H1 (cell line): ENCODE measurements around the gene PKD1L1. TPM values are rescaled to one million over a fixed set of nuclear protein-coding genes. Genes with fewer than 3 reads are reported as not detected.

Experiments
- CTCF ChIA-PET: fragments of 300-600 bp; sonication (Branson Sonifier 250); formaldehyde crosslinking; loops from one replicate; lab custom pipeline; 2021; ENCODE audit not compliant: partially characterized antibody; lab: Charles Lee
- POLR2A ChIA-PET: fragments of 300-600 bp; sonication (Branson Sonifier 250); formaldehyde crosslinking; loops from one replicate; lab custom pipeline; 2021; ENCODE audit warnings: inconsistent platforms; ENCODE audit not compliant: partially characterized antibody; lab: Charles Lee
- DNase-seq, 2 experiments: peaks; one replicate each; pipeline versions ENCODE4 v3.0.0 to v3.0.0-alpha.2; 2010 to 2022; ENCODE audit warnings: low spot score in 2 of 2, low read depth in 1 of 2, mixed read lengths in 1 of 2
- FAIRE-seq: peaks from 2 replicates; lab custom pipeline; 2011; peaks lifted over from hg19 to GRCh38; lab: Jason Lieb, UNC
- H2AFZ ChIP-seq: 2 replicates; pipeline ENCODE4 v1.8.1; 2012; ENCODE audit warnings: low read length, inconsistent platforms
- H2AK5ac ChIP-seq: 2 replicates; pipeline ENCODE4 v1.6.1; 2013; ENCODE audit warnings: low read depth, low read length
- H2BK120ac ChIP-seq: replicated peaks from 2 replicates; pipeline ENCODE3; 2013; ENCODE audit warnings: low read depth, low read length, inconsistent platforms
- H2BK12ac ChIP-seq: 2 replicates; pipeline ENCODE4 v1.6.1; 2013; ENCODE audit warnings: low read depth, low read length
- H2BK15ac ChIP-seq: 2 replicates; pipeline ENCODE4 v1.6.1; 2013; ENCODE audit warnings: low read length
- H2BK20ac ChIP-seq: 2 replicates; pipeline ENCODE4 v1.6.1; 2013; ENCODE audit warnings: low read length
- H2BK5ac ChIP-seq: 2 replicates; pipeline ENCODE4 v1.6.1; 2013; ENCODE audit warnings: low read depth, low read length
- H3K14ac ChIP-seq: 2 replicates; pipeline ENCODE4 v1.6.1; 2013; ENCODE audit warnings: inconsistent platforms; ENCODE audit not compliant: insufficient read length
- H3K18ac ChIP-seq: 2 replicates; pipeline ENCODE4 v1.6.1; 2013; ENCODE audit warnings: low read length; ENCODE audit errors: extremely low read depth
- H3K23ac ChIP-seq: 2 replicates; pipeline ENCODE4 v1.6.1; 2013; ENCODE audit warnings: inconsistent platforms; ENCODE audit not compliant: insufficient read length
- H3K23me2 ChIP-seq: 2 replicates; pipeline ENCODE4 v1.6.1; 2013; ENCODE audit warnings: low read depth, low read length
- H3K27ac ChIP-seq: 2 replicates; pipeline ENCODE4 v1.6.1; 2011; ENCODE audit warnings: low read depth, low read length, inconsistent platforms
- H3K27me3 ChIP-seq, 4 experiments: replicated peaks in 1 of 4; 1 replicate in 1 of 4; 2 replicates in 3 of 4; pipeline versions ENCODE4 v1.6.1 to v1.8.1; 2011 to 2013; ENCODE audit warnings: low read length in 3 of 4, mild to moderate bottlenecking in 3 of 4, inconsistent platforms in 2 of 4, mixed read lengths in 2 of 4, moderate library complexity in 1 of 4; ENCODE audit not compliant: control insufficient read depth in 3 of 4, insufficient read depth in 3 of 4; ENCODE audit errors: extremely low read depth in 1 of 4
- H3K36me3 ChIP-seq, 4 experiments: 2 replicates each; pipeline versions ENCODE4 v1.6.1 to v1.8.1; 2011 to 2013; ENCODE audit warnings: mild to moderate bottlenecking in 4 of 4, low read length in 3 of 4, moderate library complexity in 2 of 4, control low read depth in 1 of 4, inconsistent platforms in 1 of 4; ENCODE audit not compliant: insufficient read depth in 4 of 4, control insufficient read depth in 2 of 4
- H3K4ac ChIP-seq: replicated peaks from 2 replicates; pipeline ENCODE3; 2013; ENCODE audit warnings: low read length, low read depth, mixed read lengths, inconsistent platforms; ENCODE audit not compliant: insufficient read length
- H3K4me1 ChIP-seq, 4 experiments: replicated peaks in 1 of 4; 1 replicate in 1 of 4; 2 replicates in 3 of 4; pipeline versions ENCODE4 v1.6.1 to v1.8.1; 2011 to 2013; ENCODE audit warnings: low read length in 3 of 4, inconsistent platforms in 2 of 4, mixed read lengths in 1 of 4; ENCODE audit not compliant: insufficient read depth in 4 of 4, control insufficient read depth in 3 of 4
- H3K4me2 ChIP-seq, 2 experiments: 2 replicates each; pipeline versions ENCODE4 v1.6.1 to v1.8.1; 2011 to 2013; ENCODE audit warnings: low read depth in 2 of 2, low read length in 2 of 2, control low read depth in 1 of 2, inconsistent platforms in 1 of 2, mild to moderate bottlenecking in 1 of 2; ENCODE audit not compliant: insufficient read depth in 1 of 2
- H3K4me3 ChIP-seq, 4 experiments: fragments of 200-600, 300-600 bp in 1 of 4; sonication (generic), shearing (Covaris generic), sonication (Bioruptor Twin) in 1 of 4; 2 replicates each; pipeline versions ENCODE4 v1.5.1 to v1.8.1; 2011 to 2016; ENCODE audit warnings: low read length in 4 of 4, low read depth in 3 of 4, control low read depth in 2 of 4, inconsistent platforms in 2 of 4, mild to moderate bottlenecking in 2 of 4, mixed read lengths in 1 of 4, moderate library complexity in 1 of 4; ENCODE audit not compliant: insufficient read depth in 2 of 4; ENCODE audit errors: extremely low read depth in 1 of 4
- H3K56ac ChIP-seq: replicated peaks from 2 replicates; pipeline ENCODE3; 2013; ENCODE audit warnings: low read depth, mild to moderate bottlenecking, mixed read lengths, low read length, inconsistent platforms; ENCODE audit not compliant: insufficient read length
- H3K79me1 ChIP-seq: 2 replicates; pipeline ENCODE4 v1.6.1; 2013; ENCODE audit warnings: low read depth, low read length, control low read depth
- H3K79me2 ChIP-seq, 2 experiments: 2 replicates each; pipeline versions ENCODE4 v1.6.1 to v1.8.1; 2012 to 2013; ENCODE audit warnings: low read length in 2 of 2, mild to moderate bottlenecking in 2 of 2, inconsistent platforms in 1 of 2; ENCODE audit not compliant: insufficient read depth in 2 of 2, control insufficient read depth in 1 of 2
- H3K9ac ChIP-seq, 4 experiments: replicated peaks in 1 of 4; 1 replicate in 1 of 4; 2 replicates in 3 of 4; pipeline versions ENCODE4 v1.6.1 to v1.8.1; 2011 to 2013; ENCODE audit warnings: low read depth in 3 of 4, low read length in 3 of 4, control low read depth in 2 of 4, mild to moderate bottlenecking in 2 of 4, moderate library complexity in 2 of 4, inconsistent platforms in 1 of 4; ENCODE audit errors: extremely low read depth in 1 of 4
- H3K9me3 ChIP-seq, 2 experiments: 2 replicates each; pipeline versions ENCODE4 v1.6.1 to v1.8.1; 2012 to 2013; ENCODE audit warnings: mild to moderate bottlenecking in 2 of 2, moderate library complexity in 2 of 2, control low read depth in 1 of 2, inconsistent platforms in 1 of 2, low read depth in 1 of 2, low read length in 1 of 2, mixed read lengths in 1 of 2; ENCODE audit not compliant: insufficient read depth in 2 of 2
- H4K20me1 ChIP-seq, 2 experiments: replicated peaks in 1 of 2; 2 replicates each; pipeline versions ENCODE3 to v1.8.1; 2011 to 2013; ENCODE audit warnings: inconsistent platforms in 2 of 2, low read length in 2 of 2, mild to moderate bottlenecking in 1 of 2; ENCODE audit not compliant: insufficient read depth in 2 of 2, control insufficient read depth in 1 of 2
- H4K5ac ChIP-seq: 2 replicates; pipeline ENCODE4 v1.6.1; 2013; ENCODE audit warnings: low read length, low read depth, mixed read lengths, inconsistent platforms; ENCODE audit not compliant: insufficient read length
- H4K8ac ChIP-seq: 2 replicates; pipeline ENCODE4 v1.8.0; 2013; ENCODE audit warnings: mild to moderate bottlenecking, moderate library complexity, low read length, inconsistent platforms; ENCODE audit not compliant: insufficient read depth; ENCODE audit errors: extremely low read depth
- H4K91ac ChIP-seq: replicated peaks from 2 replicates; pipeline ENCODE3; 2013; ENCODE audit warnings: low read length, mixed read lengths, inconsistent platforms; ENCODE audit not compliant: insufficient read length
- CHD1 ChIP-seq: IDR thresholded peaks from 2 replicates; pipeline ENCODE4 v1.6.1; 2012; ENCODE audit warnings: low read depth, low read length, improper control_type of control experiment
- MAFK ChIP-seq: IDR thresholded peaks from 2 replicates; pipeline ENCODE4 v1.6.1; 2012; ENCODE audit warnings: low read depth, mild to moderate bottlenecking, improper control_type of control experiment, low read length
- TBP ChIP-seq: IDR thresholded peaks from 2 replicates; pipeline ENCODE4 v1.6.1; 2011; ENCODE audit warnings: low read depth, low read length, improper control_type of control experiment
- WGBS, 2 experiments: shearing (Covaris generic) in 1 of 2; methylation state at CpG; one replicate each; pipeline versions ENCODE4 v1.1.6 to v1.1.7; 2013 to 2015; ENCODE audit warnings: low lambda C conversion rate in 2 of 2, mixed read lengths in 2 of 2, inconsistent platforms in 1 of 2, low coverage in 1 of 2, missing lambda C conversion rate in 1 of 2; ENCODE audit not compliant: insufficient replicate concordance in 2 of 2, insufficient coverage in 1 of 2, insufficient read length in 1 of 2; ENCODE audit errors: extremely low coverage in 1 of 2, missing lambda C conversion rate in 1 of 2; 5-methylcytosine and 5-hydroxymethylcytosine counted together
- polyA plus RNA-seq, 7 experiments: library from polyadenylated mRNA; depleted of rRNA in 3 of 7; stranded (reverse) in 5 of 7; unstranded in 2 of 7; fragments of >200 nt in 5 of 7; fragments of 200-250 nt in 2 of 7; gene quantifications; 1 replicate in 5 of 7; 2 replicates in 1 of 7; 4 replicates in 1 of 7; pipeline versions ENCODE4 v1.2.1 to v1.2.3, GENCODE V29; 2011 to 2013; ENCODE audit warnings: missing spikeins in 2 of 7, mixed read lengths in 2 of 7
- total RNA-seq: library from RNA; stranded (reverse); fragmentation: NEBNext Ultra II Directional; extraction: Animal tissue kit (Norgen Biotek cat#: 25700); gene quantifications from 2 replicates; pipeline ENCODE4 v1.2.1, GENCODE V29; 2021

Gene PKD1L1
- total and polyA plus RNA-seq, 2 of the 8 experiments (the other 6 are each of a cell fraction or from before 2014, with no cell fraction given): 0.22 to 0.35 TPM

DNA sequence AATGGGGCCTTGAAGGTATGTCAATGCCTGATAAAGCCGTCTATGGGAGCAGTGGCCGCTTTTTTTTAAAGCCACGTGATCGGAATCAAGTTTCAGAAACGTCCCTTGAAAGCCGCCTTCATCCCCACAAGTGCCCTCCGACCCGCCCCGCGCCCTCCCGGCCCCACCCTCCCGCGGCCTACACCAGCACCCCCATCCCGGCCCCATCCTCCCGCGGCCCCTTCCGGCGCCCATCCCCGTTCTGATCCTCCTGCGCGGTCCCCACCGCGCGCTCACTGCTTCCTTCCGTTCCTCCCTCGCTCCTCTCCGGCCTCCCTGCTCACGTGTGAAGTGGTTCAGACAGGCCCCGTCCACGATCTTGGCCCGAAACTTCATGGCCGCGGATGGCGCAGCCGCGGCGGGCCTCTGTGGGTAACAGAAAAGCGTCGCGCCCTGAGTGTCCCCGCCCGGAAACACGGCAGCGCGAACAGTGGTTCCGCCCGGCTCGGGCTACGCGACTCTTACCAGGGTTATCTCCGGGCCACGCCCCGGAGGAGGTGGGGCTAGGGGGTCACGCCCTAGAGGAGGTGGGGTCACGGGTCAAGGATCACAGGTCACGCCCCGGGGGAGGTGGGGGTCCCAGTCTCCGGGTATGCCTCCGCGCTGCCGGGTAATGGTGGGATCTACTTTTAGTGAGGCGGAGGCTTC, 31.0 kb upstream of the PKD1L1 start, which contains the start of gene HUS1:
TSS of gene HUS1 (minus strand) at position 471 of the 687 bp plus-strand sequence. CDS start at position 375, 96 bp downstream.
- ChIA-PET POLR2A (interaction anchor here (1.0 to 1.9 kb wide), 4 partner anchors 10 to 110 kb away, joined by 3 to 7 read pairs (median 6); partner anchors contain the start of gene UPP1), CTCF (interaction anchor here (1.1 to 1.8 kb wide), 5 partner anchors 9 to 124 kb away, joined by 4 to 16 read pairs (median 5); no protein-coding TSS in a partner anchor)
- Histone ChIP-seq H3K36me3 (peaks cover 10 to 42% (median 27%) of the 10 kb centered on the region in 4 experiments; a peak in 7 of 8 replicates), H2BK120ac (no peak within 1 kb of the TSS), H3K14ac (no peak within 1 kb of the TSS), H2AK5ac (no peak within 1 kb of the TSS), H3K23me2 (peaks cover 4% of the 10 kb centered on the region; the same call in 1 of the 2 replicates), H2BK12ac (no peak within 1 kb of the TSS; the same call in 1 of the 2 replicates), H2BK20ac (no peak within 1 kb of the TSS), H4K8ac (peak within 1 kb of the TSS; percentile 99; the same call in 1 of the 2 replicates), H3K9me3 (no peaks in the 10 kb centered on the region), H3K9ac (peak within 1 kb of the TSS; percentile 88 to 92 (median 90)), H2BK15ac (no peak within 1 kb of the TSS), H3K4me3 (peak within 1 kb of the TSS; percentile 79 to 80 (median 80)), H3K79me1 (no peaks in the 10 kb centered on the region; the same call in 1 of the 2 replicates), H3K56ac (peak within 1 kb of the TSS; percentile 97), H4K5ac (peak within 1 kb of the TSS; percentile 99), H4K20me1 (peaks cover 0 to 2% of the 10 kb centered on the region in 2 experiments), H3K27ac (peak within 1 kb of the TSS; percentile 86; the same call in 1 of the 2 replicates), H4K91ac (peak within 1 kb of the TSS; percentile 88), H3K23ac (no peak within 1 kb of the TSS), H3K4me2 (peak within 1 kb of the TSS; percentile 71 to 83), H2AFZ (peak within 1 kb of the TSS; percentile 60; the same call in 1 of the 2 replicates), H3K18ac (peak within 1 kb of the TSS; percentile 98), H3K4me1 (peaks cover 0 to 4% (median 3%) of the 10 kb centered on the region in 4 experiments; a peak in 3 of 7 replicates), H3K4ac (no peak within 1 kb of the TSS), H3K79me2 (peaks cover 5 to 13% of the 10 kb centered on the region in 2 experiments), H3K27me3 (no peaks in the 10 kb centered on the region), H2BK5ac (peak within 1 kb of the TSS; percentile 98)
- no peak for FAIRE-seq
- DNase-seq: peak; percentile 92 to 98
- 2% methylated on average over 43 of the region's 62 CpGs; no CpG with 5 or more reads in 1 of the 2 experiments for WGBS, 2 experiments
- no peak for TF ChIP-seq MAFK
- TF ChIP-seq TBP: peak; percentile 95
- no peak for TF ChIP-seq CHD1
